NT2/D1 (cell line): ENCODE measurements around the gene ERI3.

ENCODE experiments used
- YY1 ChIP-seq: IDR thresholded peaks from 2 replicates; pipeline ENCODE4 v1.6.1; 2011; ENCODE audit not compliant: insufficient read length, insufficient read depth
- ZNF274 ChIP-seq: IDR thresholded peaks from 2 replicates; pipeline ENCODE4 v1.6.1; 2011; ENCODE audit warnings: mild to moderate bottlenecking, low read depth, low read length

DNA sequence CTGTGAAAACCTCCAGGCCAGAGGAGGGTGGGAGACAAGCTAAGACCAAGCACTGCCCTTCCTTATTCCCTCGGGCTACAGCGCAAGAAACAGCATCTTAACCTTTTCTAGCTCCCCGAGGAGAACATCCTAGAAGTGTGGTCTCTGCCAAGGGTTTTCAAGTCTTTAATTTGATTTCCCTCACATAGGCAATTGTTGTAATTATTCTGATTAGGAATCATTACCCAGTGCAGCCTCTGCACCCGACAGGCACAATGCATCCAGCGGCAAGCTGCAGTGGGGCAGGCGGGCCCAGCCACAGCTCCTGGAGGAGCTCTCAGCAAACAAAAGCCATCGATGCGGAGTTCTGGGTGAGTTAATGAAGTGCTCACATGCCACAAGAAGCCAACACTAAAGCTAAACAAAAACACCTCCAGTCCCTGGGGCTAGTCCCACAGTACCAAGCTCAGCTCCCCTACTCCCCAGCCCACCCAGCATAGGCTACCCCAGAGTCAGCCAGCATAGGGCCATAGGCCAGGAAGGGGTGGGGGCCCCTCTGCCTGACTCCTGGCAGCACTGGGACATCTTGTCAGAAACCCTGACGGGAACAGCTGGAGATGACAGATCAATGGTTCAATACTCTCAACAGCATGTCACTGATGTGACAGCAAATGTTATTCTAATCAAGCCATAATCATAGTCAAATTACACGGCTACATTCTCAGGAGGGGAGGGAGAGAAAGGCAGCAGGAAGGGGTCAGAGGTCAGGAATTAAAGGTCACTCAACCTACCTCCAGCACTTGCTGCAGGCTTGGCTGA, 42.5 kb downstream of the ERI3 start:
- TF ChIP-seq ZNF274, result no peak
- no peak for TF ChIP-seq YY1
